ENCODE measurements around the gene VIPR1. TPM values are rescaled to one million over a fixed set of nuclear protein-coding genes. Genes with fewer than 3 reads are reported as not detected.

Gene VIPR1
- polyA plus RNA-seq, 1 of the 3 experiments (the other 2 are of a cell fraction): not detected

GRCh38 chr3:42501321-42501680 is 1.1 kb upstream of the VIPR1 start:
- Histone ChIP-seq H3K27me3 (ENCODE audit: insufficient read depth) (peaks cover 38% of the 10 kb centered on the region), H3K4me3 (ENCODE audit: low read depth in 2 of 2, low read length in 1 of 2) (peak overlapping the region; percentile 32 to 36; a peak in 2 of 4 replicates), H3K79me2 (ENCODE audit: insufficient read depth) (no peaks in the 10 kb centered on the region), H3K4me2 (peak overlapping the region; percentile 50; the same call in 1 of the 2 replicates), H4K20me1 (ENCODE audit: insufficient read depth) (no peaks in the 10 kb centered on the region), H3K9ac (no peak overlapping the region), H3K9me3 (no peaks in the 10 kb centered on the region), H3K9me2 (no peaks in the 10 kb centered on the region), H3K4me1 (ENCODE audit: control insufficient read depth in 1 of 2, insufficient read depth in 2 of 2, low read depth in 1 of 2, low read length in 1 of 2) (peaks cover 0 to 13% of the 10 kb centered on the region in 2 experiments; a peak in 1 of 4 replicates), H2AFZ (ENCODE audit: low read depth) (no peak overlapping the region), H3F3A (replicated peaks; ENCODE audit: insufficient read depth) (no peaks in the 10 kb centered on the region), H3K27ac (ENCODE audit: low read depth in 2 of 2, low read length in 1 of 2) (no peak overlapping the region), H3K36me3 (replicated peaks in 1 of 2; ENCODE audit: control insufficient read depth in 1 of 2, insufficient read depth in 2 of 2, low read length in 1 of 2) (no peaks in the 10 kb centered on the region)
- DNase-seq: peak; percentile 44
- TF ChIP-seq RXRA (IDR thresholded peaks at IDR 0.05; ENCODE audit: borderline replicate concordance, low read depth): no peak
- TF ChIP-seq TCF12 (IDR thresholded peaks at IDR 0.05): no peak
- TF ChIP-seq REST (IDR thresholded peaks at IDR 0.05; ENCODE audit: low read depth, low read length): no peak
- no peak for TF ChIP-seq MXI1 (IDR thresholded peaks at IDR 0.05; ENCODE audit: low read depth, low read length)
- TF ChIP-seq IRF3 (IDR thresholded peaks at IDR 0.05; ENCODE audit: low read depth, low read length): no peak
- no peak for TF ChIP-seq EP300 (IDR thresholded peaks at IDR 0.05; ENCODE audit: borderline replicate concordance in 1 of 2, low read depth in 1 of 2, low read length in 1 of 2)
- no peak for TF ChIP-seq POLR2AphosphoS5 (IDR thresholded peaks at IDR 0.05; ENCODE audit: low read depth, low read length)
- no peak for TF ChIP-seq GABPA (IDR thresholded peaks at IDR 0.05; ENCODE audit: low read depth)
- no peak for TF ChIP-seq MEF2A (IDR thresholded peaks at IDR 0.05; ENCODE audit: borderline replicate concordance, low read depth)
- no peak for TF ChIP-seq JUND (IDR thresholded peaks at IDR 0.05)
- TF ChIP-seq TAF1 (IDR thresholded peaks at IDR 0.05; ENCODE audit: borderline replicate concordance, low read depth, low read length): no peak
- TF ChIP-seq USF1 (IDR thresholded peaks at IDR 0.05; ENCODE audit: borderline replicate concordance, low read depth): no peak
- no peak for TF ChIP-seq FOSL2 (IDR thresholded peaks at IDR 0.05; ENCODE audit: borderline replicate concordance, low read depth)
- TF ChIP-seq CTCF (IDR thresholded peaks at IDR 0.05): no peak
- POLR2A ChIA-PET: interaction anchor here (1.6 kb wide), 1 partner anchor 9 kb away, joined by 4 read pairs; no protein-coding TSS in a partner anchor
- WGBS (ENCODE audit: low lambda C conversion rate): 33% methylated on average over 17 of the region's 27 CpGs
- CTCF ChIA-PET: interaction anchor here (0.6 to 3.1 kb wide), 22 partner anchors 10 to 539 kb away, joined by 3 to 38 read pairs (median 5); no protein-coding TSS in a partner anchor

Measured in SK-N-SH (cell line).